B cell (primary cell): Measurements from ENCODE around the gene HMGCS1.

Source experiments
- CTCF ChIP-seq: fragments of 200-600 bp; IDR thresholded peaks from one replicate; pipeline ENCODE4 v1.8.0; 2022; ENCODE audit warnings: antibody characterized with exemption, mild to moderate bottlenecking
- EZH2 ChIP-seq: IDR thresholded peaks from 2 replicates; pipeline ENCODE4 v1.6.1; 2012; ENCODE audit warnings: borderline replicate concordance, low read depth, mild to moderate bottlenecking, moderate library complexity, low read length; ENCODE audit not compliant: insufficient read depth, poor library complexity, severe bottlenecking

DNA sequence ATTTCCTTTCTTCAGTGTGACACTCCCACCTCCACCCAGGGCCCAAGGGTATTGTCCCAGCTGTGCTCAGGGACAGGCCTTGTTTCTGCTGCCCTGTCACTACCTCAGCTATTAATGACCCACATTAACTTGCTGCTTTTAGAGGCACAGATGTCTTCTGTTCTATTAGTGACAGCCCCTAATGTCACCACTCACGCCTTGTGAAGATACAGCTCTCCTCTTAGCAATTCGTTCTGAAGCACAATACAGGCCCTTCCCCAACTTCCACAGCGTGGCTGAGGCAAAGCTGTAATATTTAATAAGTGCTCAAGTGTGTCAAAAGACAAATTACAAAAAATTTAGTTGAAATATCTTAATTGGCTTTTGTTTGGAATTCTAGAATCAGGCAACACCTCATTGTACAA, 44.7 kb upstream of the HMGCS1 start:
- TF ChIP-seq CTCF: no peak
- no peak for TF ChIP-seq EZH2
